Superior temporal gyrus (tissue), 1 donor: Measurements from ENCODE around the gene SPC25.
"Not testable (repeated sequence)": the region's sequence is repeated elsewhere in the genome, so short reads cannot be mapped to it uniquely, and the experiment has no call there.

Experiments used
- DNase-seq: peaks from one replicate; pipeline ENCODE4 v3.0.0-alpha.2; 2016; ENCODE audit errors: extremely low spot score

SPC25 gene

GRCh38 chr2:168903888-168904287, 13.7 kb upstream of the SPC25 start:
- no peak for DNase-seq

DNA sequence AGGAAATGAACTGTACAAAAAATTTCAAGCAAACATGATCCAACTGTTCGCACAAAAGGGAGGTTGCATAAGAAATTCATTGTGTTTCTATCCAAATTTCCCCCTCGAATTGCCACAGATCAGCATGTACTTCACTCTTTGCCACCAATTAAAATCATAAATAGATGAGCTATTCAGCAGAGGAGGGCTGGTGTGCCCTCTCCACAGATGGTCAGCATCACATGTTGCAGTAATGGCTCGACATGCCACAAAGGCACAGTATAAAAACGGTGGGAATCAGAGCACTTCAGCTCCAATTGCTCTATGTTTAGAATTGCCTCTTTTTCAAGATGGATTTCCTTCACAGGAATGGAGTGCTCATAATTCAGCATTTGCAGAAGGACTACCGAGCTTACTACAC, 10.8 kb upstream of the SPC25 start, which contains the start of gene G6PC2:
G6PC2 (plus strand) TSS at position 289 of the 400 bp plus-strand sequence; CDS start at position 330, 41 bp downstream.
- DNase-seq: no peak

DNA sequence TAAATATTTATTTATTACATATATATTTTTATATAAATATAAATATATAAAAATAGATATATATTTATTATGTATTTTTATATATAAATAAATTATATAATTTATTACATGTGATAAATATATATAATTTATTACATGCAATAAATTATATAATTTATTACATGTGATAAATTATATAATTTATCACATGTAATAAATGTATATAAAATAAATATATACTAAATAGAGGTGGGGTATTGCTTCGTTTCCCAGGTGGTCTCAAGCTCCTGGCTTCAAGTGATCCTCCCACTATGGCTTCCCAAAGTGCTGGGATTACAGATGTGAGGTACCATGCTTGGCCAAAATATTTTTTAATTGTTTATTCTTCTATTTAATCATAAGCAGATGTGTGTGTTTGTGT, 7.2 kb upstream of the SPC25 start:
- DNase-seq: no peak

- DNase-seq: no peak
Observed at GRCh38 chr2:168896783-168897182, 6.6 kb upstream of the SPC25 start.

DNA sequence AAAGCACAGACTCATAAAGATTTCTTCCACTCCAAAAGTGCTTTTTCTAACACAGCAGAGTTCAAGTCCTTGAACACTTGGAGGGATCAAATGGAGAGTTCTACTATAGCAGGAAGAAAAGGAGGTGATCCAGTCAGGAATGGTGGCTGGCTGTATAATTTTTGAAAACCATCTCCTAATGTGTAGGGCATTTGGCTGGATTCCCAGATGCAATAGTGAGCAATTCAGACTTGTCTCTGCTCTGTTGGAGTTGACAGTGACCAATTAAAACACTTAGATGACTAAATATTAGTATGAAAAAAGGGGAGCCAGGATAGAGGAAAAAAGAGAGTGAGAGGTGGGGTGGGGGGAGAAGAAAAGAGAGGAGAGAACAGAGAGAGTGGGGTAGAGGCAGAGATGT, 5.5 kb upstream of the SPC25 start:
- DNase-seq: no peak

- DNase-seq: no peak
Observed at GRCh38 chr2:168894720-168895119, 4.5 kb upstream of the SPC25 start.

DNA sequence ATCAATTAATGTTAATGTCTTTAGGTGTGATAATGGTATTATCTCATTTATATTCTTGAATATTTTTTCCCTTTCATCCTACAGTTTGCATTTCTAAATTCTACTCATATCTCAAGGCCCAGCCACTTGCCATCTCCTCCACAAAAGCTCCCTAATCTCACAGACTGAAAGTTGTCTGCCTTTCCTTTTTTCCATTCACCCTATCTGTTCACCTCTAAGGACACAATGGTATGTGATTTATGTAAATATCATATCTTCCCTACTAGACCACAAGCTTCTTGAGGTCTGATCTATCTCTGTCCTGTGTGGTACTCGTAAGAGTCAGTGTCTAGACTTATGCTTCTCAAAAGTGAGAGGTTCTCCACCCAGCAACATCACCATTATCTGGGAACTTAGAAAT, 3.9 kb upstream of the SPC25 start:
- no peak for DNase-seq

DNA sequence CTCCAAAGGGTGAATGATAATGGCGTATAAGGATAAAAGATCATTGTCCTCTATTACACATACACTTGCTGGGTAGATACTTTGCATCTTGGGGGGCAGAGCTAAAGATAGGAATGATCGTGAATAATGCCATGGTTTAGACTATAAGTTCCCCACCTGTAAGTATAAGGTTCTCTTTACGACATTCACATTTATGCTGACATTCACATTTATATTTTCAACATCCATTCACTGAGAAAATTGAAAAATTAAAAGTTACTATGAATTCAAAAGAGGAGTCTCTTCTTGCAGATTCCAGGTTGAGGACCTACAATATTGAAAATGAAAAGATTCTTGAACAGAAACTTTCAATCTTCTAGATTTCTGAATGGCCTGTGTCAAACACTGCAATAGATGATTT, 2.1 kb upstream of the SPC25 start:
- DNase-seq: no peak

GRCh38 chr2:168889635-168890005, 610 bp downstream of the SPC25 start:
- no peak for DNase-seq

DNA sequence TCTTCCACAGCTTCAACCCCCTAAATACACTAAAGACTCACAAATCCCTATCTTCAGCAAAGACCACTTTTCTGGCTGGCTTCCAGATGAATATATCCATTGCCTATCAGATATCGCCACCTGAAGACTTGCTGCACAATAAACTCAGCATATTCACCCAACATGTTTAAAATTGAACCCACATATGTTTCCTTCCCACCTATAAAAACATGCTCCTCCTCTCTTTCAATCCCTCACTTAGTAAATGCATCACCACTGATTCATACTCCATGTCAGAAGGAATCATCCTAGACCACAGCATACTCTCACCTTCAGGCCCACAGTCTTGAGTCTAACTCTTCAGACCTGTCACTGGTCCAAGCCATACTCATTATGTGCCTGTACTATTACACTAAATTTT, 5.3 kb downstream of the SPC25 start:
- DNase-seq: no peak

- not testable (repeated sequence) for DNase-seq
Observed at GRCh38 chr2:168882163-168882562, 8.1 kb downstream of the SPC25 start.

DNA sequence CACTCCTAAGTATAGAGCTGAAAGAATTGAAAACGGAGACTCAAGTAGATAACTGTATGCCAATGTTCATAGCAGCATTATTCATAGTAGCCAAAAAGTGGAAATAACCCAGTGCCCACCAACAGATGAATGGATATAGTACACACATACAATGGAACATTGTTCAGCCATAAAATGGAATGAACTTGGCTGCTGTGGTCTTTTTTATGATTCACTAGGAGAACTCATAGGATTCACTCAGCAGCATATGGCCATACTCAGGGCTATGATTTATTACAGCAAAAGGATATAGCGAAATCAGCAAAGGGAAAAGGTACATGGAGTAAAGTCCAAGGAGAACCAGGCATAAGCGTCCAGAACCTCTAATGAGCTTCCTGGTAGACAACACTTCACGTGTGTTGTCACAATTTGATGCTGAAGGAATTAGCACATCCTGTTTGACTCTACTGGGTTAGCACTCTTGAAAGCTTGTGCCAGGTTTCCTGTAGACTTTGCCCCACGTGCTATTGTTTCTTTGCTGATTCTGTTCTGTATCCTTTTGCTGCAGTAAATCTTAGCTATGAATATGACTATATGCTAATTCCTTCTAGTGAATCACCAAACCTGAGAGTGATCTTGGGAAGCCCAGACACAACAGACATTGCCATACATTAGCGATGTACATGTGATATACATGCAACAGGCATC, 15.7 kb downstream of the SPC25 start:
- no peak for DNase-seq

DNA sequence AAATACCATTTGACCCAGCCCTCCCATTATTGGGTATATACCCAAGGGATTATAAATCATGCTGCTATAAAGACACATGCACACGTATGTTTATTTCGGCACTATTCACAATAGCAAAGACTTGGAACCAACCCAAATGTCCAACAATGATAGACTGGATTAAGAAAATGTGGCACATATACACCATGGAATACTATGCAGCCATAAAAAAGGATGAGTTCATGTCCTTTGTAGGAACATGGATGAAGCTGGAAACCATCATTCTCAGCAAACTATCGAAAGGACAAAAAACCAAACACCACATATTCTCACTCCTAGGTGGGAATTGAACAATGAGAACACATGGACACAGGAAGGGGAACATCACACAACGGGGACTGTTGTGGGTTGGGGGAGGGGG, 19.4 kb downstream of the SPC25 start:
- DNase-seq: not testable (repeated sequence)

GRCh38 chr2:168870369-168870768, 19.9 kb downstream of the SPC25 start:
- DNase-seq: not testable (repeated sequence)

GRCh38 chr2:168867164-168867563, 23.1 kb downstream of the SPC25 start:
- DNase-seq: not testable (repeated sequence)

DNA sequence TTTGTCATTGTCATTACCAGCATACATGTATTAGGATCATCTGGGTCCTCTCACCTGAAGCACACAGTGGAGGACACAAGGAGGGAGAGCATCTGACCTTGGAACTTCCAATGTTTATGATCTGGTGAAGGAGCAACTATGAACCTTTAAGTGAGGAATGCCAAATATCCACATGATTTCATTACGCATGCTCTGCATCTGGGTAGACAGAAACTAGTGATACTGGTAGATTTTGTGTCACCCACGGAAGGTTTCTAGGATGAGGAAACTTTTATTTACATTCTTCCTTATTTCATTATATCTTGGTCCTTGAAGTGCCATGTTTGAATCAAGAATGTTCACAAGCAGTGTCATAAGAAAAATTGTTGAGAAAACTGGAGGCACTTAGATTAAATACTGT, 32.1 kb downstream of the SPC25 start:
- DNase-seq: no peak

DNA sequence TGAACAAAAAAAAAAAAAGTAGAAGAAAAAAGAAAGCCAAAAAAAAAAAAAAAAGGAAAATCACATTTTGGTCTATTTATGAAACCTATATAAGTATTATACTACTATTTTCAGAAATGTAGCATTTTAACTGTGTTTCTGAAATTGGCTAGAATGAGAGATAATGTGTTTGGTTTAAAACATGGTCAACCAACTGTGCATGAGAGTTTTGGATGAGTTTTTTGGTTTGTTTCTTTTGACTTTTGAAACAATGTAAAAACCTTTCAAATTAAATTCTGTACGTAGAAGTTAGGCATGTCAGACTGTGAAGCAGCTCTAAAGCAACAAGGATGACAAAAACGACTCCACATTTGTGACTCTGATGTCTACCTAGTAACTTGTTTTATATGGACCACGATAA, 34.6 kb downstream of the SPC25 start:
- no peak for DNase-seq

GRCh38 chr2:168854651-168855050, 35.6 kb downstream of the SPC25 start:
- DNase-seq: no peak

DNA sequence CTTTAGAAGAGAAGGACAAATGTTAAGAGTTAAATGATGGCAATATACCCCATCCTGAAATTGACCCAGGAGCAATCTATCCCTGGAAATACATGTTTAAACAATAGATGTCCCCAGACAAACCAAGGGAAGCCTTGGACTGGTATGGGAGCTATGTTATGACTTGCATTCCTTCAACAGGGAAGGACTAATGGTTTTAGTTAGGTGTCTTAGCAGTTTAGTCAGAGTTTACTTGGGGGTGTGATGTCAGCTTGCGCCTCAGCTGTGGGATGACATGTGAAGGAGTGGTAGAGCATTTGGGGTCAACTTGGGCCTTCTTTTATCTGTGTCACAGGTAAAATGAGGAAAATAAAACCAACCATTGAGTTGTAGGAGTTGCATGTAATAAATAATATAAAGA, 36.8 kb downstream of the SPC25 start:
- DNase-seq: no peak

DNA sequence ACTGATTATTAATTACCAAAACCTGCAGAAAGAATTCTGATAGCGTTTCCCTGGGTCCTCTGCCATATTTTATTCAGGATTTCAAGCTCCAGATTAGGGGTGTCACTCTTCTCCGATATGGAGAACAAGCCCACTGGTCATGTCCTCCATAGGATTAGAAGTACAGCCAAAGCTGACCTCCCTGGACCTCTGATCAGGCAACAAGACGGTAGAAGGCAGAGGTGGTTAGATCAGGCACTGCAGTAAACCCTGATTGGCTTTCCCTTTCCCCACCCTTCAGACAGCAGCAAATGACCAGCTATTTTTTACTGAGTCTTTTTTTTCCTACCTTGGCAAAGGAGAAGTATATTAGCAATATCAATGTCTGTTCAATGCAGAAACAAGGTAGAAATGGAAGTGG, 37.7 kb downstream of the SPC25 start:
- DNase-seq: no peak

- no peak for DNase-seq
Observed at GRCh38 chr2:168851674-168852320, 38.4 kb downstream of the SPC25 start.

- DNase-seq: no peak
Observed at GRCh38 chr2:168850846-168851245, 39.4 kb downstream of the SPC25 start.

- no peak for DNase-seq
Observed at GRCh38 chr2:168849610-168850009, 40.6 kb downstream of the SPC25 start.

DNA sequence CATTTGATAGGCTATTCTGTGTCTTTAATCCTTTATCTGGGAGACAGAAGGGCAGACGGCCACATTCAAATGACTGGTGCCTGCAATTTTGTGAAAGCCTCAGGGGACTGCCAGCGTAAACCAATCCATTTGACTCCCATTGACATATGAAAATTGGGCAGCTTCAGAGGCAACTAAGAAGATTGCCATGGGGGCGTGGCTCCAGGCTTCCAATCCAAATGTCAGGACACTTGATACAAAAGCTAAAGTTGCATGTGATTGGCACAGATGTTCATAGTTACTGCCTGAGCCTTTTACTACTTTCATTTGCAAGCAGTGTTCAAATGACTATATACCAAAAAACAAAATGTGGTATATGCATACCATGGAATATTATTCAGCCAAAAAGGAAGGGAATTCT, 42.0 kb downstream of the SPC25 start:
- no peak for DNase-seq
